H9 (cell line): ENCODE measurements around the gene TPSAB1. TPM values are rescaled to one million over a fixed set of nuclear protein-coding genes. Genes with fewer than 3 reads are reported as not detected.

Source experiments
- DNase-seq: peaks from one replicate; pipeline ENCODE4 v3.0.0-alpha.2; 2017
- H2AFZ ChIP-seq: one replicate; pipeline ENCODE4 v1.6.1; 2013; ENCODE audit warnings: mild to moderate bottlenecking, low read length, control low read depth, moderate library complexity
- H2AK5ac ChIP-seq: 2 replicates; pipeline ENCODE4 v1.6.1; 2013; ENCODE audit warnings: low read length, control low read depth, mixed read lengths; ENCODE audit not compliant: insufficient read length
- H2BK120ac ChIP-seq: one replicate; pipeline ENCODE4 v1.6.1; 2013; ENCODE audit warnings: low read depth, mild to moderate bottlenecking, low read length, control low read depth, inconsistent platforms; ENCODE audit not compliant: poor library complexity, severe bottlenecking
- H2BK12ac ChIP-seq: 2 replicates; pipeline ENCODE4 v1.6.1; 2013; ENCODE audit warnings: low read length, control low read depth, mixed read lengths, low read depth; ENCODE audit not compliant: insufficient read length
- H2BK15ac ChIP-seq: 2 replicates; pipeline ENCODE4 v1.6.1; 2013; ENCODE audit warnings: low read depth, low read length, control low read depth
- H2BK20ac ChIP-seq: one replicate; pipeline ENCODE4 v1.6.1; 2013; ENCODE audit warnings: low read depth, mild to moderate bottlenecking, low read length, control low read depth, inconsistent platforms; ENCODE audit not compliant: poor library complexity, severe bottlenecking
- H2BK5ac ChIP-seq: 2 replicates; pipeline ENCODE4 v1.6.1; 2013; ENCODE audit warnings: low read length, control low read depth, mixed read lengths; ENCODE audit not compliant: insufficient read length
- H3K14ac ChIP-seq: 2 replicates; pipeline ENCODE4 v1.6.1; 2013; ENCODE audit warnings: low read length, control low read depth; ENCODE audit not compliant: insufficient read depth
- H3K18ac ChIP-seq: 2 replicates; pipeline ENCODE4 v1.6.1; 2013; ENCODE audit warnings: low read depth, mild to moderate bottlenecking, mixed read lengths, low read length, control low read depth; ENCODE audit not compliant: insufficient read length
- H3K23ac ChIP-seq: 2 replicates; pipeline ENCODE4 v1.6.1; 2013; ENCODE audit warnings: low read length, control low read depth, mixed read lengths, low read depth; ENCODE audit not compliant: insufficient read length
- H3K23me2 ChIP-seq: 2 replicates; pipeline ENCODE4 v1.6.1; 2013; ENCODE audit warnings: low read depth, mild to moderate bottlenecking, mixed read lengths, low read length, control low read depth; ENCODE audit not compliant: insufficient read length, poor library complexity, severe bottlenecking
- H3K27ac ChIP-seq: 2 replicates; pipeline ENCODE4 v1.5.1; 2013; ENCODE audit warnings: low read length, control low read depth, mixed read lengths, low read depth; ENCODE audit not compliant: insufficient read length
- H3K27me3 ChIP-seq: 2 replicates; pipeline ENCODE4 v1.6.1; 2013; ENCODE audit warnings: low read length, control low read depth, inconsistent platforms; ENCODE audit not compliant: insufficient read depth
- H3K4ac ChIP-seq: 2 replicates; pipeline ENCODE4 v1.6.1; 2013; ENCODE audit warnings: low read depth, mild to moderate bottlenecking, control low read depth, inconsistent platforms, low read length, moderate library complexity
- H3K4me1 ChIP-seq: 2 replicates; pipeline ENCODE4 v1.6.1; 2013; ENCODE audit warnings: low read length, control low read depth, inconsistent platforms; ENCODE audit not compliant: insufficient read depth
- H3K4me2 ChIP-seq: 2 replicates; pipeline ENCODE4 v1.6.1; 2013; ENCODE audit warnings: low read length, control low read depth, mixed read lengths; ENCODE audit not compliant: insufficient read length, insufficient read depth
- H3K56ac ChIP-seq: 2 replicates; pipeline ENCODE4 v1.6.1; 2013; ENCODE audit warnings: low read depth, mild to moderate bottlenecking, mixed read lengths, low read length, control low read depth; ENCODE audit not compliant: insufficient read length
- H3K79me1 ChIP-seq: 2 replicates; pipeline ENCODE4 v1.6.1; 2013; ENCODE audit warnings: low read depth, mild to moderate bottlenecking, moderate library complexity, low read length, control low read depth, inconsistent platforms; ENCODE audit not compliant: insufficient read depth, poor library complexity, severe bottlenecking
- H3K79me2 ChIP-seq: 2 replicates; pipeline ENCODE4 v1.6.1; 2013; ENCODE audit warnings: low read length, control low read depth, inconsistent platforms; ENCODE audit not compliant: insufficient read depth
- H3K9ac ChIP-seq: 2 replicates; pipeline ENCODE4 v1.6.1; 2013; ENCODE audit warnings: low read length, control low read depth, mixed read lengths; ENCODE audit not compliant: insufficient read length; ENCODE audit errors: extremely low read depth
- H3K9me3 ChIP-seq: one replicate; pipeline ENCODE4 v1.6.1; 2013; ENCODE audit warnings: low read depth, low read length, inconsistent platforms; ENCODE audit not compliant: control insufficient read depth
- H3T11ph ChIP-seq: one replicate; pipeline ENCODE4 v1.6.1; 2013; ENCODE audit warnings: mild to moderate bottlenecking, low read length, control low read depth, inconsistent platforms
- H4K20me1 ChIP-seq: one replicate; pipeline ENCODE4 v1.6.1; 2013; ENCODE audit not compliant: control insufficient read depth, insufficient read length, insufficient read depth
- H4K5ac ChIP-seq: 2 replicates; pipeline ENCODE4 v1.6.1; 2013; ENCODE audit warnings: low read depth, mild to moderate bottlenecking, mixed read lengths, low read length, control low read depth; ENCODE audit not compliant: insufficient read length
- H4K8ac ChIP-seq: replicated peaks from 2 replicates; pipeline ENCODE4 v1.6.1; 2013; ENCODE audit warnings: low read length, control low read depth, mixed read lengths, low read depth; ENCODE audit not compliant: insufficient read length
- H4K91ac ChIP-seq: 2 replicates; pipeline ENCODE4 v1.6.1; 2013; ENCODE audit warnings: low read depth, mild to moderate bottlenecking, moderate library complexity, mixed read lengths, low read length, control low read depth; ENCODE audit not compliant: insufficient read length
- H3K27ac Mint-ChIP-seq, 3 experiments: 2 replicates in 2 of 3; 3 replicates in 1 of 3; pipeline ENCODE4 v1.8.0; 2020 to 2021; ENCODE audit warnings: mixed read lengths in 3 of 3, mild to moderate bottlenecking in 1 of 3, moderate library complexity in 1 of 3
- H3K27me3 Mint-ChIP-seq: 2 replicates; pipeline ENCODE4 v1.8.0; 2021; ENCODE audit warnings: low read depth, mild to moderate bottlenecking, moderate library complexity, mixed read lengths
- H3K36me3 Mint-ChIP-seq, 3 experiments: 2 replicates in 2 of 3; 3 replicates in 1 of 3; pipeline ENCODE4 v1.8.0; 2020 to 2021; ENCODE audit warnings: low read depth in 3 of 3, mixed read lengths in 3 of 3; ENCODE audit not compliant: insufficient read depth in 1 of 3
- H3K4me1 Mint-ChIP-seq, 2 experiments: 2 replicates each; pipeline ENCODE4 v1.8.0; 2020; ENCODE audit warnings: mixed read lengths in 2 of 2
- H3K4me3 Mint-ChIP-seq, 2 experiments: 2 replicates in 1 of 2; 3 replicates in 1 of 2; pipeline ENCODE4 v1.8.0; 2020 to 2021; ENCODE audit warnings: mild to moderate bottlenecking in 2 of 2, mixed read lengths in 2 of 2, moderate library complexity in 1 of 2
- H3K9me3 Mint-ChIP-seq, 2 experiments: 2 replicates in 1 of 2; 3 replicates in 1 of 2; pipeline ENCODE4 v1.8.0; 2020; ENCODE audit warnings: mild to moderate bottlenecking in 2 of 2, mixed read lengths in 2 of 2, moderate library complexity in 1 of 2
- CTCF ChIP-seq: fragments of 200-600 bp; sonication (generic); conservative IDR thresholded peaks from 3 replicates; pipeline ENCODE4 v1.8.0; 2021; ENCODE audit warnings: antibody characterized with exemption, mild to moderate bottlenecking
- WGBS: extraction: QIAGEN DNeasy Blood & Tissue Kit; methylation state at CpG from one replicate; pipeline ENCODE4 v1.1.7; 2013; ENCODE audit warnings: missing lambda C conversion rate, low lambda C conversion rate, mixed read lengths; ENCODE audit not compliant: insufficient read length; ENCODE audit errors: extremely low coverage; 5-methylcytosine and 5-hydroxymethylcytosine counted together
- total RNA-seq: library from RNA; stranded (reverse); gene quantifications from 2 replicates; pipeline ENCODE4 v1.2.1, GENCODE V29; 2021

Gene TPSAB1
- total RNA-seq, 1 experiment from 2014 or later, result not detected

- TF ChIP-seq CTCF, result no peak
- H2BK12ac ChIP-seq, result no peak overlapping the region
- H3K79me1 ChIP-seq, result no peaks in the 10 kb centered on the region
- H4K8ac ChIP-seq, result no peak overlapping the region
- H3K9ac ChIP-seq, result no peak overlapping the region
- no peak overlapping the region for H3K14ac ChIP-seq
- H3K4ac ChIP-seq, result no peak overlapping the region
- no peak overlapping the region for H2BK5ac ChIP-seq
- Mint-ChIP-seq H3K27me3 (peaks cover 8% of the 10 kb centered on the region), H3K27ac (no peak overlapping the region), H3K36me3 (peaks cover 7 to 14% (median 11%) of the 10 kb centered on the region in 3 experiments; a peak in 6 of 7 replicates), H3K4me1 (peaks cover 0 to 2% of the 10 kb centered on the region in 2 experiments; a peak in 1 of 4 replicates), H3K4me3 (no peak overlapping the region), H3K9me3 (peaks cover 0 to 3% of the 10 kb centered on the region in 2 experiments; a peak in 1 of 5 replicates)
- H4K91ac ChIP-seq, result no peak overlapping the region
- no peak overlapping the region for H2BK120ac ChIP-seq
- H2AFZ ChIP-seq, result no peak overlapping the region
- no peak overlapping the region for H3K27ac ChIP-seq
- H2BK15ac ChIP-seq, result no peak overlapping the region
- H3K4me1 ChIP-seq, result no peaks in the 10 kb centered on the region
- H3T11ph ChIP-seq, result no peak overlapping the region
- no peaks in the 10 kb centered on the region for H3K9me3 ChIP-seq
- H3K4me2 ChIP-seq, result no peak overlapping the region
- H3K23me2 ChIP-seq, result no peaks in the 10 kb centered on the region
- no peak overlapping the region for H3K56ac ChIP-seq
- H3K23ac ChIP-seq, result no peak overlapping the region
- H2BK20ac ChIP-seq, result no peak overlapping the region
- no peaks in the 10 kb centered on the region for H4K20me1 ChIP-seq
- no peak overlapping the region for H4K5ac ChIP-seq
- no peak overlapping the region for H3K18ac ChIP-seq
- H3K79me2 ChIP-seq, result no peaks in the 10 kb centered on the region
- H2AK5ac ChIP-seq, result no peak overlapping the region
- DNase-seq, result no peak
- no CpG with 5 or more reads among the region's 25 CpGs for WGBS
- no peaks in the 10 kb centered on the region for H3K27me3 ChIP-seq
Observed at GRCh38 chr16:1222553-1223354, 17.8 kb upstream of the TPSAB1 start.
